IMR-90 (cell line): Measurements from ENCODE around the gene ECT2. TPM values are rescaled to one million over a fixed set of nuclear protein-coding genes. Genes with fewer than 3 reads are reported as not detected.
A peak's percentile ranks its signal among the peaks of the same experiment; 100 is the strongest.

Experiments
- ATAC-seq: fragments of 200-7000 bp; cut with Tn5 transposase; 2 replicates; pipeline ENCODE4 v1.9.1; 2020; ENCODE audit warnings: low read depth, mild to moderate bottlenecking, moderate library complexity
- BruUV-seq: library from RNA; stranded (reverse); fragments of 400-500 nt; replicated peaks from 2 replicates; lab custom pipeline; 2021; lab: Mats Ljungman, UMichigan
- CTCF ChIA-PET: fragments of 300-600 bp; formaldehyde crosslinking; extraction: SDS; loops from one replicate; lab custom pipeline; 2021; ENCODE audit warnings: antibody characterized with exemption; lab: Yijun Ruan, JAX
- POLR2A ChIA-PET: fragments of 300-600 bp; sonication (Branson Sonifier 250); formaldehyde crosslinking; loops from one replicate; lab custom pipeline; 2022; ENCODE audit warnings: antibody characterized with exemption; ENCODE audit not compliant: unreplicated experiment; lab: Charles Lee
- DNase-seq: peaks from one replicate; pipeline ENCODE4 v3.0.0; 2013
- H2AFZ ChIP-seq: replicated peaks from 2 replicates; pipeline ENCODE3; 2013; ENCODE audit warnings: low read length, mild to moderate bottlenecking; ENCODE audit not compliant: poor library complexity
- H2AK5ac ChIP-seq: 2 replicates; pipeline ENCODE4 v1.6.1; 2013; ENCODE audit warnings: low read depth, low read length, inconsistent platforms
- H2AK9ac ChIP-seq: replicated peaks from 2 replicates; pipeline ENCODE3; 2013; ENCODE audit warnings: mild to moderate bottlenecking, low read depth, low read length, moderate library complexity; ENCODE audit not compliant: poor library complexity
- H2BK120ac ChIP-seq: 2 replicates; pipeline ENCODE4 v1.6.1; 2013; ENCODE audit warnings: low read depth, low read length, inconsistent platforms
- H2BK15ac ChIP-seq: 3 replicates; pipeline ENCODE4 v1.6.1; 2013; ENCODE audit warnings: low read depth, low read length, inconsistent platforms
- H2BK20ac ChIP-seq: 2 replicates; pipeline ENCODE4 v1.6.1; 2013; ENCODE audit warnings: low read depth, mild to moderate bottlenecking, inconsistent platforms, low read length, moderate library complexity
- H2BK5ac ChIP-seq: 2 replicates; pipeline ENCODE4 v1.6.1; 2013; ENCODE audit warnings: mild to moderate bottlenecking, low read depth, low read length, inconsistent platforms; ENCODE audit not compliant: poor library complexity, severe bottlenecking
- H3K14ac ChIP-seq: replicated peaks from 2 replicates; pipeline ENCODE4 v1.6.1; 2013; ENCODE audit warnings: low read depth, low read length, inconsistent platforms
- H3K18ac ChIP-seq: 2 replicates; pipeline ENCODE4 v1.6.1; 2013; ENCODE audit warnings: low read depth, low read length, control low read depth
- H3K23ac ChIP-seq: 2 replicates; pipeline ENCODE4 v1.6.1; 2013; ENCODE audit warnings: low read depth, low read length, inconsistent platforms
- H3K27ac ChIP-seq: 2 replicates; pipeline ENCODE4 v1.5.1; 2013; ENCODE audit warnings: mild to moderate bottlenecking, control low read depth, low read length; ENCODE audit not compliant: insufficient read depth
- H3K27me3 ChIP-seq: 2 replicates; pipeline ENCODE4 v1.6.1; 2013; ENCODE audit warnings: low read length; ENCODE audit not compliant: control insufficient read depth, insufficient read depth
- H3K36me3 ChIP-seq: 2 replicates; pipeline ENCODE4 v1.6.1; 2013; ENCODE audit warnings: low read length, mixed read lengths; ENCODE audit not compliant: control insufficient read depth, insufficient read depth
- H3K4ac ChIP-seq: 2 replicates; pipeline ENCODE4 v1.6.1; 2013; ENCODE audit warnings: low read depth, low read length, inconsistent platforms
- H3K4me1 ChIP-seq: 2 replicates; pipeline ENCODE4 v1.6.1; 2013; ENCODE audit warnings: low read length, mixed read lengths; ENCODE audit not compliant: control insufficient read depth, insufficient read depth
- H3K4me2 ChIP-seq: 2 replicates; pipeline ENCODE4 v1.6.1; 2013; ENCODE audit warnings: low read depth, mild to moderate bottlenecking, control low read depth, low read length, moderate library complexity
- H3K4me3 ChIP-seq: 2 replicates; pipeline ENCODE4 v1.5.1; 2013; ENCODE audit warnings: low read depth, mild to moderate bottlenecking, control low read depth, low read length, moderate library complexity; ENCODE audit not compliant: insufficient read depth
- H3K56ac ChIP-seq: 2 replicates; pipeline ENCODE4 v1.6.1; 2013; ENCODE audit warnings: low read length, inconsistent platforms; ENCODE audit not compliant: insufficient read depth; ENCODE audit errors: extremely low read depth
- H3K79me1 ChIP-seq, 2 experiments: 2 replicates each; pipeline ENCODE4 v1.6.1; 2013; ENCODE audit warnings: low read length in 2 of 2, inconsistent platforms in 1 of 2, low read depth in 1 of 2
- H3K9ac ChIP-seq: 2 replicates; pipeline ENCODE4 v1.6.1; 2013; ENCODE audit warnings: low read depth, low read length, control low read depth
- H3K9me1 ChIP-seq: 2 replicates; pipeline ENCODE4 v1.6.1; 2013; ENCODE audit warnings: low read length, inconsistent platforms; ENCODE audit not compliant: insufficient read depth
- H3K9me3 ChIP-seq: 2 replicates; pipeline ENCODE4 v1.6.1; 2013; ENCODE audit warnings: low read length; ENCODE audit not compliant: control insufficient read depth, insufficient read depth
- H4K20me1 ChIP-seq: 2 replicates; pipeline ENCODE4 v1.6.1; 2013; ENCODE audit warnings: low read length, inconsistent platforms; ENCODE audit not compliant: insufficient read depth
- H4K5ac ChIP-seq: 2 replicates; pipeline ENCODE4 v1.6.1; 2013; ENCODE audit warnings: mild to moderate bottlenecking, low read depth, low read length, control low read depth
- H4K8ac ChIP-seq, 2 experiments: 2 replicates each; pipeline ENCODE4 v1.6.1; 2013; ENCODE audit warnings: low read depth in 2 of 2, low read length in 2 of 2, control low read depth in 1 of 2, inconsistent platforms in 1 of 2
- H4K91ac ChIP-seq: 2 replicates; pipeline ENCODE4 v1.6.1; 2013; ENCODE audit warnings: low read depth, low read length, inconsistent platforms; ENCODE audit not compliant: insufficient read depth
- CEBPB ChIP-seq: IDR thresholded peaks from 2 replicates; pipeline ENCODE4 v1.6.1; 2012; ENCODE audit warnings: low read depth, low read length, improper control_type of control experiment
- CHD1 ChIP-seq: IDR thresholded peaks from 2 replicates; pipeline ENCODE4 v1.6.1; 2012; ENCODE audit warnings: low read depth, low read length, improper control_type of control experiment
- MAZ ChIP-seq: IDR thresholded peaks from 2 replicates; pipeline ENCODE4 v1.6.1; 2012; ENCODE audit warnings: low read depth, mild to moderate bottlenecking, low read length, improper control_type of control experiment, moderate library complexity, borderline replicate concordance
- NFE2L2 ChIP-seq: fragments of 150-350 bp; IDR thresholded peaks from 2 replicates; pipeline ENCODE4 v1.6.1; 2016; ENCODE audit warnings: low read depth, mild to moderate bottlenecking, low read length
- RAD21 ChIP-seq: IDR thresholded peaks from 2 replicates; pipeline ENCODE4 v1.6.1; 2012; ENCODE audit warnings: low read length, improper control_type of control experiment
- RCOR1 ChIP-seq: IDR thresholded peaks from 2 replicates; pipeline ENCODE4 v1.6.1; 2012; ENCODE audit warnings: mild to moderate bottlenecking, low read length, improper control_type of control experiment; ENCODE audit not compliant: insufficient replicate concordance
- SMC3 ChIP-seq: fragments of 150-350 bp; IDR thresholded peaks from 2 replicates; pipeline ENCODE4 v1.6.1; 2016; ENCODE audit warnings: low read depth, mild to moderate bottlenecking, antibody characterized with exemption, low read length, moderate library complexity
- WGBS, 2 experiments: methylation state at CpG; one replicate each; pipeline versions ENCODE4 v1.1.5 to v1.1.7; 2013; ENCODE audit warnings: missing lambda C conversion rate in 2 of 2; ENCODE audit not compliant: insufficient read length in 1 of 2; ENCODE audit errors: extremely low coverage in 2 of 2; 5-methylcytosine and 5-hydroxymethylcytosine counted together
- dilution Hi-C: fragments of 300-500 bp; cut with HindIII; formaldehyde crosslinking; loops from one replicate; pipeline ENCODE4 v1.14.3; 2018; ENCODE audit warnings: low sequenced_read_pairs; ENCODE audit not compliant: unreplicated experiment
- in situ Hi-C: fragments of 300-500 bp; cut with MboI; formaldehyde crosslinking; loops from 3 replicates; pipeline ENCODE4 v1.14.3; 2019; ENCODE audit warnings: low sequenced_read_pairs, inconsistent platforms, mixed read lengths
- intact Hi-C: fragments of 100-400 bp; cut with micrococcal nuclease; formaldehyde crosslinking; loops from 2 replicates; pipeline ENCODE4 v1.10.0; 2022
- polyA plus RNA-seq, 3 experiments: library from polyadenylated mRNA; depleted of rRNA; stranded (reverse); fragments of >200 nt; gene quantifications; 2 replicates each; pipeline ENCODE4 v1.2.3, GENCODE V29; 2012; ENCODE audit warnings: low replicate concordance in 1 of 3
- total RNA-seq: library from RNA; depleted of rRNA; stranded (reverse); fragments of >200 nt; gene quantifications from 2 replicates; pipeline ENCODE4 v1.2.3, GENCODE V29; 2012

Gene ECT2
- total and polyA plus RNA-seq, 2 of the 4 experiments (the other 2 are of a cell fraction): 18.1 to 37.8 TPM

GRCh38 chr3:172709774-172710663 is 40.5 kb upstream of the ECT2 start:
- Histone ChIP-seq H2BK15ac (peak overlapping the region; percentile 16; the same call in 1 of the 3 replicates), H2AK9ac (peak overlapping the region; percentile 96), H3K79me1 (peaks cover 11 to 45% of the 10 kb centered on the region in 2 experiments; a peak in 3 of 4 replicates), H4K8ac (peak overlapping the region; percentile 11 to 71; a peak in 3 of 4 replicates), H2AK5ac (0 out of 2 replicates have a peak overlapping the region, but pooled peaks have one; percentile 9), H4K20me1 (no peaks in the 10 kb centered on the region; the same call in 1 of the 2 replicates), H2BK20ac (0 out of 2 replicates have a peak overlapping the region, but pooled peaks have one; percentile 3), H3K18ac (peak overlapping the region; percentile 7; the same call in 1 of the 2 replicates), H3K9me1 (peaks cover 6% of the 10 kb centered on the region; the same call in 1 of the 2 replicates), H3K23ac (peak overlapping the region; percentile 78), H2AFZ (peak overlapping the region; percentile 99), H3K9me3 (no peaks in the 10 kb centered on the region), H3K9ac (peak overlapping the region; percentile 79), H2BK120ac (peak overlapping the region; percentile 85), H3K36me3 (no peaks in the 10 kb centered on the region), H2BK5ac (peak overlapping the region; percentile 98), H4K5ac (peak overlapping the region; percentile 5; the same call in 1 of the 2 replicates), H3K4me3 (peak overlapping the region; percentile 77), H3K56ac (peak overlapping the region; percentile 75), H3K27me3 (no peaks in the 10 kb centered on the region), H3K4me1 (peaks cover 8% of the 10 kb centered on the region), H3K27ac (peak overlapping the region; percentile 88), H3K14ac (peak overlapping the region; percentile 93), H3K4ac (peak overlapping the region; percentile 90), H3K4me2 (peak overlapping the region; percentile 97), H4K91ac (peak overlapping the region; percentile 85)
- DNase-seq (peak; percentile 41), ATAC-seq (peak; percentile 22)
- ChIA-PET POLR2A (interaction anchor here (0.5 kb wide), 1 partner anchor 66 kb away, joined by 3 read pairs; no protein-coding TSS in a partner anchor), CTCF (interaction anchor here (0.6 to 2.7 kb wide), 7 partner anchors 13 to 43 kb away, joined by 3 to 18 read pairs (median 5); no protein-coding TSS in a partner anchor)
- WGBS, 2 experiments: 10% methylated on average over 9 of the region's 17 CpGs; no CpG with 5 or more reads in 1 of the 2 experiments
- dilution Hi-C loops (no loop called here), intact Hi-C loops (no loop called here), in situ Hi-C loops (no loop called here)
- BruUV-seq: no TSS peak
- TF ChIP-seq NFE2L2: no peak
- no peak for TF ChIP-seq CHD1
- TF ChIP-seq RCOR1: no peak
- no peak for TF ChIP-seq MAZ
- TF ChIP-seq SMC3: no peak
- TF ChIP-seq CEBPB: no peak
- no peak for TF ChIP-seq RAD21
